GM21423 (cell line): Measurements from ENCODE around the gene FUT9.

ENCODE experiments used
- ATAC-seq: cut with Tn5 transposase; IDR thresholded peaks from one replicate; pipeline ENCODE4 v1.9.1; 2021; ENCODE audit warnings: mild to moderate bottlenecking, moderate library complexity; ENCODE audit not compliant: unreplicated experiment

The FUT9 gene

DNA sequence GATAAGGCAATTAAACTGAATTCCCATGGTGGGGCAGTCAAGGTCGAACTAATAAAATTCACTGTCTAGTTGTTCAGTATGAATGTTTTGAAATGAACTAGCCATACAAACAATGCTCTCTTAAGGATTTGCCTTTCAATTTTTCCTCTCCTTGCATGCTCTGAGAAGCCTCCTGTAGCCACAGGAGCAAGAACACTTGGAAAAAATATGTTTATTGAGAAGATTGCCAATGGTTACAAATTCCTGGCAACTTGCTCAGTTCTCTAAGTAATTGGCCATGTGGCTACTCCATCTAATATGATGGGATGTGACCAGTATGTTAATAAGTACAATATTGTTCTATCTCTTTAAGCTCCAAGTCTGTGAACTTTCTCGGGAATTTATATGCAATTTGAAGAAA lies 49.4 kb downstream of the FUT9 start:
- no peak for ATAC-seq

DNA sequence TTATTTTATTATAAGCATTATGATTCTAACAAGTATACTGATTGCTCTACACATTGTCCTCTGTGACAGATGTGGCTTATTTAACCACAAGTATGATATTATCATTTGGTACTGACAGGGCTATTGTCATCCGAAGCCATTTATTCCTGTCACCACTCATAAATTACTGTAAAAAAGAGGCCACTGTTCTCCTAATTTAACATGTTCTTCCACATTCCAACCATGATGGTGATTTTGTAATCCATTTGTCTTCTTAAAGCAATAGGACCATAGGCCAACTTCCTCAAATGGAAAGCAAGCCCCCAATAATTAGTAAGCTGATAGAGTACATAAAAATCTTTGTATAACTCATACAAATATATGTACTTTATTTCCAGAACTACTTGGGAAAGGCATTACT lies 50.6 kb downstream of the FUT9 start:
- no peak for ATAC-seq

DNA sequence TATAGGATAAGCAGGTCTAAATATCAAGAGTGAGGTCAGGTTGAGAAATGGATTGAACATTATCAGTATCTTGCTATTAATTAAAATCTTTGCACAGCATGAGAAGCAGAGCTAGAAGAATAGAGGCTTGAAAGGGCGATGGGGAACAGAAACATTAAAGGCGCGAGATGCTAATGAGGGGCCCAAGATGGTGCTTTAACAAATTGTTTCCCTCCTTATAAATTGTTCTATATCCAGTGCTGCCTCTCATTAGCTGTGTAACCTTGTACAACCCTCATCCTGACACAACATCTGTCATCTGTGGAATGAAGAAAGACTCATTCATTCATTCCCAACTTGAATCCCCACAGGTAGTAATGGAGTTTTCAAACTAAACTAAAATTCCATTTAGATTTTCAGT lies 57.8 kb downstream of the FUT9 start:
- ATAC-seq: no peak

DNA sequence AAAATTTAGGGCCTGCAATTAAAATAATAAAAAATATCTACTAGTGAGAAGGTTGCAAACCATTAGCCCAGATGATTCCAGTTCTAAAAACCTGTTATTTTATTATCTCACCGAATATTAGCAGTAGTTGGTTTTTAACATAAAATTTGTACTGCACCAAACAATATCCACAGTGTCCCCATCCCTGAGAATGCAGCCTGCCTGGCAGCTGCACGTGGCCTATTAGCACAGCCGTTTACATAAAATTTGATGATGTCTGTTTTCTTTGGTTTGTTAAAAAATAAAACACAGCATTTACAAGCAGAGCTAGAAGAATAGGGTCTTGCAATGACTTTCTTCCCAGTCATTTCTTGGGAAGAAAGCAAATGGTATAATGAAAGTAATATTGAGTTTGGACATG lies 58.2 kb downstream of the FUT9 start:
- no peak for ATAC-seq

DNA sequence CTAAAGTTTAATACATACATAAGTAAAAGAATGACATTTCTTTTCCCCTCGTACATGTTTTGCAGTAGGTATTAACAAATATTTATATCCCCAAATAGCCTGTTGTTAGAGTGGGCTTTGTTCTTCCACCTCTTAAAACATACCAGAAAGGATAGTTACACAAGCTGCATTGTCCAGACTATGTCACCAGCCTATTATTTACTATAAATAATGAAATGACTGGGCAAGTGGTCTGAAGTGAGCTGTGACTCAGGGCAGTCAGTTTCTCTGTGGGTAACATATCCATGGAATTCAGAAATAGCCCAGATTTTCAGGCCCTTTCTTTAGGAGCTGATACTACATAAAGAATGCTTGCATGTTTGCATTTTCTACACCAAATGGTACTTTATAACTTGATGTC lies 60.1 kb downstream of the FUT9 start:
- ATAC-seq: no peak

DNA sequence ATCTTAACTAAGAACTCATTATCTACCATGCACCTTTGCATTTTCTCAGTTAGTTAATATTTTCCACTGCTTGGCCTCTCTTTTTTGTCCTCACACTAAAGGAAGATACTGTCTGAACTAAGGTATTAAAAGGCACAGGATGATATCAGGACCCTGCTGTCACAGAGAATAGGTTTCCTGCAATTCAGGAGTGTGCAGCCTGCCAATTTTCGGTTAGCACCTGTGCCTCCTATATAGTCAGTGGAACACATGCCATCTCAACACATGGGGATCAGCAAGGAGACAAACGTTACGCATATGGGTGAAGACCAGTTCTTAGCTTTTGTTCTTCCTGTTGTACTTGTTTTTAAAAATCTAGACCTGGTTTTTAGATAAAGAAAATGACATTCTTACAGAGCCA lies 71.0 kb downstream of the FUT9 start:
- ATAC-seq: no peak

DNA sequence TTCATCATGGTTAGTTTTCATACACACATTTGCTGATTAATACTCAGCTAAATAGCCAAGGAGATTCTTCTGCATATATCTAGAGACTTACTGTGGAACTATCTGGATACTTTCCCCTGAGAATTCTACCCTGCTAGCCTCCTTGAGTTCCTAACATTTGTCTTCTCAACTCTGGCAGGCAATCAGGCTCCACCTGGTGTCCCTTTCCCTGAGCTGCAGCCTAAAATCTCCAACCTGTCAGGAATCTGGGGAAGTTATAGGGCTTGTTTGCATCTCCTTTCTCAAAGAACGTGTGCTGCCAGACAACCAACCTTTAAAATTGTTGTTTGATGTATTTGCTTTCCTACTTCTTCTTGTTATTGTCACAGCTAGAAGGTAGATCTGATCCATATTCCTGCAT lies 73.4 kb downstream of the FUT9 start:
- ATAC-seq: no peak

DNA sequence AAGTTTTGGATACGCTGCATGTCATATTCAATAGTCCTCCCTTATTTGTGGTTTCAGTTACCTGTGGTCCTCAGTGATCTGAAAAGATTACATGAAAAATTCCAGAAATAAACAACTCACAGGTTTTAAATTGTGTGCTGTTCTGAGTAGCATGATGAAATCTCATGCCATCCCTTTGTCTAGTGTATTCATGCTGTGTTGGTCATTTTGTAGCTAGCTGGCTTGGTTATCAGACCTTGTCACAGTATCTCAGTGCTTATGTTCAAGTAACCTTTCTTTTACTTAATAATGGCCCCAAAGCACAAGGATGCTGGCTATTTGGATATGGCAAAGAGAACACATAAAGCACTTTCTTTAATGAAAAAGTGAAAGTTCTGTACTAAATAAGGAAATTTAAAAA lies 78.3 kb downstream of the FUT9 start:
- ATAC-seq: no peak

DNA sequence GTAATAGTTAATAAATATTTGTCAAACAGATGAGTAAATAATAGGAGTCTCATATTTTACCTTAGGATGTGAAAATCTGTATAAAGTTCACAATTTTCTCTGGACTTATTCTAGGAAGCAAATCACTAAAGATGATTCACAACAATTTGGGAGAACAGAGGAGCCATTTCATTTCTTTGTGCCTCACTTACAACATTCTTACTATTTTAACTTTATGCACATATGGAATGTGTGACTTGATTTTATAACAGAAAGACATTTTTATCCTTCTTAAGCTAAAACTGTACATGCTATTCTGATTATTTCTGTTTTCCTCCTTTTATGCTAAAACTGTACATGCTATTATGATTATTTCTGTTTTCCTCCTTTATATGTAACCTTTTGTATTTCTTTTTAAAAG lies 83.3 kb downstream of the FUT9 start:
- ATAC-seq: no peak

DNA sequence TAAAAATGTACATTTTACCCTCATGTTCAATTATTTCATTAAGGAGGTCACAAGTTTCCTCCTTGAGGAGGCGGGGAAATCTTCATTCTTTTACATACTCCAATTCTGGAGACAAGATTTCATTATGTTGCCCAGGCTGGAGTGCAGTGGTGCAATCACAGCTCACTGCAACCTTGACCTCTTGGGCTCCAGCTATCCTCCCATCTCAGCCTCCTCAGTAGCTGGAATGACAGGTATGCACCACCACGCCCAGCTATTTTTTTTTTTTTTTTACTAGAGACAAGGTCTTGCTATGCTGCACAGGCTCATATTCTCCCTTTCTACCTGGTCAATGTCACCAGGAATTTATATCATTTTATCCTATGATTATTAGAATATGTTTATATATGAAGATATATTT lies 85.8 kb downstream of the FUT9 start:
- ATAC-seq: no peak

DNA sequence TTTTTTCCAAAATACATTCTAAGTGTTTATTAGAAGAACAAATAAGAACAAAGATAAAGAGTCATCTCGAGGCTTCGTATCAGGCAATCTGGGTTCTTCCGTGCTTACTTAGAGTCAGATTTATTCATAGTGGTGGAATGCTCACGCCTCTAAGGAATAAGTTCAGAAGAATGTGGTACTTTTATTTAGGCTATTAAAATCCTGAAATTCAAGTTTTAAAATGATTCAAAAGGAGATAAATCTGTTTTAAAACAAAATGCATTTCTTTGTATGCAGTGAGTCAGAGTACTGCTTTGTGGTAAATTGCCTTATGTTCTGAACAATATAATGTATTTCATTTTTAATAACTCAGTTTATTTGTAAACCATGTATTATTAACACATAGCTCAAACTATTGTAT lies 89.1 kb downstream of the FUT9 start:
- ATAC-seq: no peak

DNA sequence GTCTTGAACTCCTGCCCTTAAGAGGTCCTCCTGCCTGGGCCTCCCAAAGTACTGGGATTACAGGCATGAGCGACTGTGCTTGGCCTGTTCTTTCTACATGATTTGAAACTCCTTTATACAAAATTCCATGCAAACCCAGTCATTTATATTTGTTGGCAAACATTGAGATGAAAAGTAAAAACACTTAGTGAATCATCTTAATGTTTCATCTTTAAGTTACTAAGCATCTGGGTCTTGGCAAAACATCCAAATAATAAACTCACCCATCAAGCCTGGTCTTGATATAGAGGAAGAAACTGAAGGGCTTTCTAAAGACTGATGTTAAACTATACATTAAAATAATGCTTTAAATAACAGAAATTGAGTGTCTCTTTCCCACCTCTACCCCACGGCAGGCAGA lies 95.1 kb downstream of the FUT9 start:
- ATAC-seq: no peak

DNA sequence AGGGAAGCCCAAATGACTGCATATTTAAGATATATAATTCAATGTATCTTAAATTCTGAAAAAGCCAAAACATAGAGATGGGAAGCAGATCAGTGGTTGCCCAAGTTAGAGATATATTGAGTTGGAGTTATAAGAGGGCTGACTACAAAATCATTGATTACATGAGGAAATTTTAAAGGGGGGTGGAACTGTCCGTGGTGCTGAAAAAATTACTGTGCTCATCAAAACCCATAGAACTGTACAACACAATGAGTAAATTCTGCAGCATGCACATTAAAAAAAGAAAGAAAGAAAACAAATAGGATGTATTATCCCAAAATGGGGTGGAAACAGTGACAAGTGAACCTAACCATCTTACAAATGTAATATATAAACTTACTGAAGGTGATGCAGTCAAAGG lies 100.9 kb downstream of the FUT9 start:
- ATAC-seq: no peak

DNA sequence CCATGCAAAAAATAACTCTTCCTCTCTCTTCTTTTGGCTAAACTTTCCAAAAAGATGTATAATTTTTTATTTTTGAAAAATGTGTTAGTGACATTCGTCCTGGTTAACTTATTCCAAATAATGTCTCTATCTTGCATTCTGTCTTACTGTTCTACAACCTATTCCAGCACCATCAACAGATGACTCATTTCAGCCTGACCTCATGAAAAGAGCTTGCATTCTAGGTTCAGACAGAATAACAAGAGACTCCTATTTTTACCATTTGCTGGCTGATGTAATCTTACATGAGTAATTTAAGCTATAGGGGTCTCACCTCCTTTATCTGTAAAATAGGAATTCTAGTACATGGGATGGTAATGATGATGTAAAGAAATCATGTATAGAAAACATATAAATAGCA lies 109.0 kb downstream of the FUT9 start:
- ATAC-seq: no peak

DNA sequence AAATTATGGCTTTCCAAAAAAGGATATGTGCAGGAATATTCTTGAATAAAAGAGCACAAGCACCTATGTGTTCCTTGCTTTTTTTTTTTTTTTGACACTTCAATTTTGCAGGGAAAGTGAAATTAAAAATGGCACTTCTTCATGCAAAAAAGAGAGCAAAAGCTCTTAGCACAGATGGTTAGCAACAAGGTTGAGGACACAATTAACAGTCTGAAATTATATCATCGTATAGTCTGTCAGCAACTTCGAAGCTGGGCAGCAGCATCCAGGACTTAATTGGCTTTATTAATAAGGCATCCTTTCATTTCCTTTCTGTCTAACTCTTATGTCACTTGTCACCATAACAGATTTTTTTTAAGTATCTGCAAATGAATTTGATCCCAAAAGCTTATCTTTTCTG lies 122.6 kb downstream of the FUT9 start:
- no peak for ATAC-seq

DNA sequence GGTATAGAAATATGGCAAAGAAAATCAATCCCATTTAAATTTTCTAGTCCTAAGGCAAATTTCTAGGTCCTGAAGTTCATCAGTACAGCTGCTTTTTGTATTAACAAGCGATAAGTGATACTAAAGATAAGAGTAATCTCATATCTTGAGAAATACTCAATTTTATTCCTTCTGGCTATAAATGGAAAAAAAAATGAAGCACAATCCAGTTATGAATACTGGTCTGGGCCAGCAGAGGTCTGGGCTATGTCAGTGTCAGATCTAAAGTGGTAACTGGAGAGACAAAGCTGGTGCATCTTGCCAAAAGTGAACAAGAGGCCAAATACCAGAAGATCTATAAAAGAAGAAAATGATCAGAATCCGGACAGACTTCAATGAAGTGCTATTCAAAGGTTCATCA lies 126.4 kb downstream of the FUT9 start:
- no peak for ATAC-seq

DNA sequence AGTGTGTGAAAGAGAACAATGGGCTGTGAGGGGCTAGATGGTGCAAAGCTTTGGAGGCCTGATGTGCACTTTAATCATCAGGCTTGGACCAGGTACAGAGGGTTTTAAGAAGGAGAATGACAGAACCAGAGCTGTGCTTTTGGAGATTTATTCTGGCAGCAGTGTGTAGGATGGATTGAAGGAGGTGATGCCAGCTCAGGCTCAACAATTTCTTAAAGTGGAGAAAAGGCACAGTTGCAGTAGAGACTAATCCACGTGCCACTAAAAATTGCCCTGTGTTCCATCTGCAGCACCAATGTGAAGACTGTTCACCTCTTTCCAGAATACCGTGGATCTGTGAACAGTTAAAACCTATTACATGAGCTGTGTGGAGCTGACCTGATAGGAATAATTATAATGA lies 134.7 kb downstream of the FUT9 start:
- ATAC-seq: no peak

DNA sequence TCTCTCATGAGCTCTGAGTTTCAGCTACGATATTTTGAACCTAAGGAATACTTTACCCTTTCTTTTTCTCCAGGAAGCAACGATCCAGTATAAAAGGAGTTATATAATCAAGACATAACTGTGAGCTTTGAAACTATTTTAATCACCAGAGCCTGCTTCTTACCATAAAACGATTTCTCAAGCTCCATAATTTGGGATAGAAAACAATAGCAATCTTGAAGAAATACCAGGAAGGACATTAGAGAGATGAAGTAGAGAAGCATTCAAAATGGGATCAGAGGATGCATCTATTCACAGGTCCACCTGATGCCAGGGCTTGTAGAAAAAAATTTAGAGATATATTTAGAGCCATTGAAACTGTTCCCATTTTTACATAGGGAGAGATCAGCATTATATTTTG lies 135.9 kb downstream of the FUT9 start:
- no peak for ATAC-seq

DNA sequence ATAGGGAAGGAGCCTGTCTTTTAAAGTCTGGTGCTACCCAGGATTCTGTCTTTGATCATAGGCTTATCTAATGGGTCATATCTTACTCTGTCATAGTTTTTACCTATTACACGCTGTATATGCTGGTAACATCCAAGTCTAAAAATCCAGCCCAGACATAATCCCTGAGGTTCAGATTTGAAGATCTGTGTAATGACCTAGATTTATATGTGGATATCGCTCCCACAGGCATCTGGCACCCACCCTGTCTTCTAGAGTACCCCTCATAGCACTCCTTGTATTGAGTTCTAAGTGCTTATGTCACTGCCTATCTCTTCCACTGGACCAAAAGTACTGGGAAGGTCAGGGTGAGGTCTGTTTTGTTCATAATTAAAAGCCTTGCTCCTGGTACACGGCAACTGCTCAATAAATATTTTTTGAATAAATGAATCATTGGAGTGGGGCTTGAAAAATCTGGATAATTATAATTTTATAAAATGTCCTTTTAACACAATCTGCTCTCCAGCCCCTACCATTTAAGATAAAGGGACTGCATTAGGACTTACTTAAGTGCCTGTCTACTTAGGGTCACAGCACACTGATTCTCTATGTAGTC lies 136.4 kb downstream of the FUT9 start:
- ATAC-seq: no peak

DNA sequence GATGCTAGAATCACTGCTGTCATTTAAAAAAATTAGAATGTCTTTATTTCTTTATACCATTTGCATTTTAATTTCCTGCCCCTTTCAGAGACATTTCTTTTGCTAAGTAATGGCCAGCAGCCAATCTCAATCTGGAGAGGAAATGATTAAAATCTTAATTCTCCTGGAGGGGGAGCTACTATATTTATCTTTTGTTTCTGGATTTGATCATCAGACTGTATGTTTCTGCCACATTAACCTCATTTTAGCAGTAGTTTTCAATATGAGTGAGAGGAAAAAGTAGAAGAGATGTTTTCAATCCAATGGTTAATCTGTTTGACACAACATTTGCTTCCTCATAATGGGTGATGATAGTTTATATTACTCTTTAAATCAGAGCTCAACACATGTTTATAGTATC lies 138.0 kb downstream of the FUT9 start:
- no peak for ATAC-seq

DNA sequence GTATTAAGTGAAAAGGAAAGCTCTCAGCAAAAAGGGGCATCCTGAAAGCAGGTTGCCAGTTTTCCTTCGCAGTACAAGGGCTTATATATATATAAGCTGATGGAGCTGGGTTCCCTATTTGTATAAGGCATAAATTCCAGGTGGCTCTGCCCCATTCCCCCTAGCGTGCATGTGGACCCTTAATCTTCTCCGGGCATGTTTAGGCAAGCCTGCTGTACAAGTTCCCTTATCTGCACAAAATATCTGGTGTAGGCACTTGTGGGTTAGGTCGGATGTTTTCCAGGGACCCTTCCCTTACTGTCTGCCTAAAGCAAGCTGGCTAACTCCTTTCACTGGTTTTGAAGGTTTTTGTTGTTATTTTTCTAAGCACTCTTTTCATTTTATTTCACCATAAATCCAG lies 140.7 kb downstream of the FUT9 start:
- ATAC-seq: no peak

DNA sequence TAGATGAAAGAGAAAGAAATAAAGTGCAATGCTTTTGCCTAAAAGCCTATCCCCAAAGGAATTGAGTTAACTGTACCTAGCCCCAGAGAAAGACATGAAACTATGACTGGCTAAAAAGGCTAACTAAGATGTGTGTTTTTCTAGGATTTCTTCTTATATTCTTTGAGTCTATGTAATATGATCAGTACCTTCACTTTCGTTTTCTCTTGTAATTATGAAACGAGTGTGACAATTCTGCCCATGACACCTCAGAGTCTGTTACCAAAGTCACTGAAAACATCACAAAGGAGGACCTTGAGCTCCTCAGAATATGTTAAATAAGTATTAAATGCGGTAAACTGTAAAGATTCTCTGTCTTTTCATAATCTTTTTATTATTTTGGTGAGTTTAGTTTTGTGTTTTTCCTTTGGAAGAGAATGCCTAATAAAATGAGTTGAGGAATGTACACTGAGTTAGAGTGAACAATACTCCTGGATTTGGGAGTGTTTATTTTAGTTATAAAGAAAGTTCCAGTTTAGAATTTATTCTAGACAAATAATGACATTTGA lies 141.3 kb downstream of the FUT9 start:
- ATAC-seq: peak; percentile 92

DNA sequence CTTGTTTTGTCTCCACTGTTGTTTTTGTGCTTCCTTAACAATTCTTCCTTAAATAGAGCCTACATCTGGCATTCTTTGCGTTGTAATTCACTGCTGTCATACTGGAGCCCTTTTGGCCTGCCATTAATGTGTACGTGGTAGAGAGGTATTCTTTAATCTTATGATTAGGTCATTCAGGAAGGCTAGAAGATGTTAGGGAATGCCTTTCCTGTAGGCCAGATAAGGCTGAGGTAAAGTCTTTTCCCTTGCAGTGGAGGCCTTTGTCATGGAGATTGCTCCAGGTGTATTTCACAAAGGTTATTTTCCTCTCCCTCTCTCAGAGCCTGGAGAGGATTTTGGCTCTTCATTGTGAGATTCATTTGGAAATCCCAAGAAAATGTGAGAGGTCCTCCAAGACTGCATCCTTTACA lies 146.9 kb downstream of the FUT9 start:
- ATAC-seq: no peak
